Activated CD4-positive, alpha-beta memory T cell treated with anti-CD3 and anti-CD28 coated beads, Interleukin-2, amount 10 ng/mL, durations not matched to agents 7 days and 5 days (primary cell): Measurements from ENCODE around the gene NRM. TPM values are rescaled to one million over a fixed set of nuclear protein-coding genes. Genes with fewer than 3 reads are reported as not detected.

Source experiments
- CTCF ChIA-PET: fragments of 350-600 bp; sonication (Branson Sonifier 250); formaldehyde crosslinking; loops from one replicate; lab custom pipeline; 2021; ENCODE audit warnings: antibody characterized with exemption, inconsistent platforms; lab: Charles Lee
- POLR2A ChIA-PET: fragments of 350-600 bp; sonication (Branson Sonifier 250); formaldehyde crosslinking; loops from one replicate; lab custom pipeline; 2021; ENCODE audit warnings: antibody characterized with exemption; lab: Charles Lee
- DNase-seq: peaks from one replicate; pipeline ENCODE4 v3.0.0-alpha.2; 2020
- H3K27ac Mint-ChIP-seq: one replicate; pipeline ENCODE4 v1.8.0; 2021; ENCODE audit warnings: mild to moderate bottlenecking, mixed read lengths
- H3K27me3 Mint-ChIP-seq: one replicate; pipeline ENCODE4 v1.8.0; 2021; ENCODE audit warnings: mixed read lengths
- H3K36me3 Mint-ChIP-seq: one replicate; pipeline ENCODE4 v1.8.0; 2021; ENCODE audit warnings: low read depth, mixed read lengths
- H3K4me1 Mint-ChIP-seq: one replicate; pipeline ENCODE4 v1.8.0; 2021; ENCODE audit warnings: mixed read lengths
- H3K4me3 Mint-ChIP-seq: one replicate; pipeline ENCODE4 v1.8.0; 2021; ENCODE audit warnings: mild to moderate bottlenecking, mixed read lengths
- H3K9me3 Mint-ChIP-seq: one replicate; pipeline ENCODE4 v1.8.0; 2021; ENCODE audit warnings: mixed read lengths
- total RNA-seq, 2 experiments: library from RNA; stranded (reverse); gene quantifications; one replicate each; pipeline ENCODE4 v1.2.3, GENCODE V29; 2021

NRM gene
- total RNA-seq, 2 experiments from 2014 or later: 40.5 to 41.1 TPM

GRCh38 chr6:30685157-30686008 is 5.4 kb downstream of the NRM start:
- Mint-ChIP-seq H3K9me3 (no peaks in the 10 kb centered on the region), H3K4me1 (peaks cover 33% of the 10 kb centered on the region), H3K36me3 (peaks cover 75% of the 10 kb centered on the region), H3K4me3 (peak overlapping the region; percentile 93), H3K27ac (peak overlapping the region; percentile 94), H3K27me3 (no peaks in the 10 kb centered on the region)
- ChIA-PET POLR2A (interaction anchor here (0.9 to 8.5 kb wide), 9 partner anchors 12 to 176 kb away, joined by 3 to 561 read pairs (median 3); partner anchors contain the start of genes DHX16, MDC1, MRPS18B and TUBB), CTCF (interaction anchor here (0.9 to 15.7 kb wide), 2 partner anchors 26 to 43 kb away, joined by 3 to 626 read pairs; partner anchors contain the start of genes MDC1 and TUBB)
- peak; percentile 50 for DNase-seq

DNA sequence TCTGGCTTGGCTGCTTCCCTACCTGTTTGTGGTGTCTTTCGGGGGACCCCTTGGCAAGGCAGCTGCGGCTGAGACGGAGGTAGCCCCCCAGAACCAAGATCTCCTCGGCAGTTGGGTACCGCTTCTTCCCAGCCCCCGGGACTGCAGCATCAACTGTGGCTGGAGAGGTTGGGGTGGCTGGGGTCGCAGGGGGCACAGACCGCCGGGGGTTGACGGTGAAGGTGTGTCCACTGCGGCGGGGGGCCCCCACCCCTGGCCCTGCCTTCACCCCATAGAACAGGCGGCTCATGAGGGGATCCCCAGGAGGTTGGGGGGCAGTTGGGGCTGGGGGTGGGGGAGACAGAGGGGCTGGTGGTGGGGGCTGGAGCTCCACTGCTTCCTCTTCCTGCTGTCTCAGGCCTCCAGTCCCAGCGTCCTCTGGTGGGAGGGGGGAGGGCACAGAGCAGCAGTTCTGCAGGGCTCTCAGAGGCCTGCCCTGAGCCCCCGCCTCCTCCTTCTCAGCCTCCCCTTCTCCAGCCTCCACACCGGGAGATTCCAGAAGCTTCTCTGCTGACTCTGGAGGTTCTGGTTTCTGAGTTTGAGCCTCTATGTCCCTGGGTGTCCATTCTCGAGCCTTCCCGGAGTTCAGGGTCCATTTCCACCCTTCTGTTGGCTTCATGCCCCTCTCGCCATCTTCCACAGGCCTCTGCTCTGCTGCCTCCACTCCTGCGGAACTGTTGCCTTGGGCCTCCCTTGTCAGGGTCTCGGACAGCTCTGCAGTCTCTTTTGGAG is 6.2 kb downstream of the NRM start:
- DNase-seq: peak; percentile 76
- POLR2A ChIA-PET: interaction anchor here (1.1 to 8.5 kb wide), 10 partner anchors 12 to 175 kb away, joined by 3 to 561 read pairs (median 7); partner anchors contain the start of genes DHX16, MDC1, MRPS18B and TUBB
- Mint-ChIP-seq H3K27ac (peak overlapping the region; percentile 95), H3K27me3 (no peaks in the 10 kb centered on the region), H3K36me3 (peaks cover 81% of the 10 kb centered on the region), H3K9me3 (no peaks in the 10 kb centered on the region), H3K4me3 (peak overlapping the region; percentile 93), H3K4me1 (peaks cover 32% of the 10 kb centered on the region)
- CTCF ChIA-PET: interaction anchor here (0.6 to 15.7 kb wide), 3 partner anchors 15 to 44 kb away, joined by 3 to 626 read pairs (median 6); partner anchors contain the start of genes MDC1 and TUBB

- Mint-ChIP-seq H3K4me3 (peak overlapping the region; percentile 93), H3K36me3 (peaks cover 85% of the 10 kb centered on the region), H3K9me3 (no peaks in the 10 kb centered on the region), H3K27ac (peak overlapping the region; percentile 95), H3K27me3 (no peaks in the 10 kb centered on the region), H3K4me1 (peaks cover 31% of the 10 kb centered on the region)
- no peak for DNase-seq
- POLR2A ChIA-PET: interaction anchor here (1.1 to 8.5 kb wide), 8 partner anchors 12 to 70 kb away, joined by 4 to 561 read pairs (median 17); partner anchors contain the start of genes DHX16, MDC1, MRPS18B and TUBB
- CTCF ChIA-PET: interaction anchor here (0.5 to 15.7 kb wide), 3 partner anchors 15 to 1107 kb away, joined by 4 to 626 read pairs (median 6); partner anchors contain the start of genes MDC1 and TUBB
Observed at GRCh38 chr6:30683980-30684338, 6.8 kb downstream of the NRM start.

- Mint-ChIP-seq H3K27ac (peak overlapping the region; percentile 95), H3K36me3 (peaks cover 86% of the 10 kb centered on the region), H3K4me1 (peaks cover 31% of the 10 kb centered on the region), H3K4me3 (peak overlapping the region; percentile 93), H3K9me3 (no peaks in the 10 kb centered on the region), H3K27me3 (no peaks in the 10 kb centered on the region)
- peak; percentile 26 for DNase-seq
- CTCF ChIA-PET: interaction anchor here (0.5 to 15.7 kb wide), 3 partner anchors 11 to 1107 kb away, joined by 4 to 626 read pairs (median 15); partner anchors contain the start of genes DHX16, MDC1 and TUBB
- POLR2A ChIA-PET: interaction anchor here (1.0 to 8.5 kb wide), 11 partner anchors 8 to 126 kb away, joined by 3 to 561 read pairs (median 17); partner anchors contain the start of genes DHX16, MDC1, MRPS18B and NRM
Observed at GRCh38 chr6:30683183-30683979, 7.4 kb downstream of the NRM start.

GRCh38 chr6:30682143-30683117 is 8.4 kb downstream of the NRM start:
- peaks cover 24% of the 10 kb centered on the region for H3K4me1 Mint-ChIP-seq
- peaks cover 83% of the 10 kb centered on the region for H3K36me3 Mint-ChIP-seq
- ChIA-PET POLR2A (interaction anchor here (0.8 to 8.5 kb wide), 15 partner anchors 9 to 190 kb away, joined by 3 to 561 read pairs (median 5); partner anchors contain the start of genes DHX16, MDC1, MRPS18B and NRM), CTCF (interaction anchor here (0.7 to 15.7 kb wide), 7 partner anchors 10 to 232 kb away, joined by 3 to 626 read pairs (median 3); partner anchors contain the start of genes DHX16, MDC1, TUBB and VARS2)
- DNase-seq: peak; percentile 94
- H3K27ac Mint-ChIP-seq: peak overlapping the region; percentile 95
- no peaks in the 10 kb centered on the region for H3K27me3 Mint-ChIP-seq
- H3K9me3 Mint-ChIP-seq: no peaks in the 10 kb centered on the region
- peak overlapping the region; percentile 93 for H3K4me3 Mint-ChIP-seq

GRCh38 chr6:30681766-30682142 is 9.0 kb downstream of the NRM start:
- CTCF ChIA-PET: interaction anchor here (0.7 to 15.7 kb wide), 7 partner anchors 9 to 233 kb away, joined by 3 to 626 read pairs (median 3); partner anchors contain the start of genes DHX16, MDC1, TUBB and VARS2
- no peaks in the 10 kb centered on the region for H3K27me3 Mint-ChIP-seq
- peak overlapping the region; percentile 93 for H3K4me3 Mint-ChIP-seq
- H3K9me3 Mint-ChIP-seq: no peaks in the 10 kb centered on the region
- peaks cover 89% of the 10 kb centered on the region for H3K36me3 Mint-ChIP-seq
- peak overlapping the region; percentile 95 for H3K27ac Mint-ChIP-seq
- peak; percentile 34 for DNase-seq
- H3K4me1 Mint-ChIP-seq: peaks cover 27% of the 10 kb centered on the region
- POLR2A ChIA-PET: interaction anchor here (0.8 to 8.5 kb wide), 13 partner anchors 10 to 149 kb away, joined by 3 to 561 read pairs (median 17); partner anchors contain the start of genes DHX16, MDC1, MRPS18B and NRM

GRCh38 chr6:30679765-30680535 is 10.8 kb downstream of the NRM start:
- Mint-ChIP-seq H3K4me3 (peak overlapping the region; percentile 93), H3K9me3 (no peaks in the 10 kb centered on the region), H3K4me1 (peaks cover 35% of the 10 kb centered on the region), H3K36me3 (peaks cover 86% of the 10 kb centered on the region), H3K27me3 (no peaks in the 10 kb centered on the region), H3K27ac (peak overlapping the region; percentile 95)
- no peak for DNase-seq
- ChIA-PET POLR2A (interaction anchor here (0.8 to 8.5 kb wide), 10 partner anchors 8 to 189 kb away, joined by 3 to 561 read pairs (median 10); partner anchors contain the start of genes DHX16, MDC1, MRPS18B and NRM), CTCF (interaction anchor here (0.5 to 15.7 kb wide), 18 partner anchors 7 to 471 kb away, joined by 3 to 626 read pairs (median 4); partner anchors contain the start of genes DHX16, MDC1, MRPS18B and NRM)

DNA sequence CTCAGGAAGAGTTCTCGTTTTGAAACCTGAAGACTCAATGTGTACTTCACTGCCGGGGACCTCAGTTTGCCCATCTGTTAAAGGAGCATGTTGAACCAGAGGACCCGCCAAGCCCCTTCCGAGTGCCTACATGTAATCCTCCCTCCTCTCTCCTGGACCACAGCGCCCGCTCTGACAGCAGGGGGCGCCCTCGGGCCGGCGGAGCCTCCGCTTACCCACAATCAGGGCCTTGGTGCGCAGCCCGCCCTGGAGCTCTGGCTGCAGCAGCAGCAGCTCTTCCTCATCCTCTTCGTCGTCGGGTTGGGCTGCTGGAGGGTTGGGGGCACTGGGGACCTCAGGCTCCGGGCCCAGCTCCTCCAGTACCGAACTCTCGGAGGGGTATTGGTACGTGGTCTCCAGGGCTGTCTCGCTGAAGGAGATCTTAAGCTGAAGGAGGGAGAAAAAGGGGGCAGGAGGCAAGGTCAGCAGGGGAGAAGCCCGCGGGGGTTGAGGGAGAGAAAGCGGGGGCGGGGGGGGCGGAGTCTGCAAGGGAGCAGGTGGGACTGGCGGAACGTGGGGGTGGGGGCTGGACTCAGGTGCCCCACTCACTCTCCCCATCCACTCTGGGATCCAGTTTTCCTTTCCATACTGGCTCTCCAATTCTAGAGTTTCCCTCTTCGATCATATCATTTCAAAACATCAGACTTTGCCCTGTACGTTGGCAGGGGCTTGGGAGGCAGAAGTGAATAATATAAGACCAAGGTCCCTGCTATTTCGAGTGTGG is 11.6 kb downstream of the NRM start:
- POLR2A ChIA-PET: interaction anchor here (0.7 to 8.5 kb wide), 14 partner anchors 9 to 188 kb away, joined by 3 to 561 read pairs (median 5); partner anchors contain the start of genes ATAT1, FLOT1, MDC1 and MRPS18B
- H3K36me3 Mint-ChIP-seq: peaks cover 79% of the 10 kb centered on the region
- peaks cover 35% of the 10 kb centered on the region for H3K4me1 Mint-ChIP-seq
- no peaks in the 10 kb centered on the region for H3K27me3 Mint-ChIP-seq
- no peaks in the 10 kb centered on the region for H3K9me3 Mint-ChIP-seq
- CTCF ChIA-PET: interaction anchor here (0.5 to 15.7 kb wide), 23 partner anchors 10 to 939 kb away, joined by 3 to 626 read pairs (median 4); partner anchors contain the start of genes MDC1, MRPS18B, NRM and PPP1R10
- H3K27ac Mint-ChIP-seq: peak overlapping the region; percentile 95
- peak overlapping the region; percentile 93 for H3K4me3 Mint-ChIP-seq
- peak; percentile 93 for DNase-seq

DNA sequence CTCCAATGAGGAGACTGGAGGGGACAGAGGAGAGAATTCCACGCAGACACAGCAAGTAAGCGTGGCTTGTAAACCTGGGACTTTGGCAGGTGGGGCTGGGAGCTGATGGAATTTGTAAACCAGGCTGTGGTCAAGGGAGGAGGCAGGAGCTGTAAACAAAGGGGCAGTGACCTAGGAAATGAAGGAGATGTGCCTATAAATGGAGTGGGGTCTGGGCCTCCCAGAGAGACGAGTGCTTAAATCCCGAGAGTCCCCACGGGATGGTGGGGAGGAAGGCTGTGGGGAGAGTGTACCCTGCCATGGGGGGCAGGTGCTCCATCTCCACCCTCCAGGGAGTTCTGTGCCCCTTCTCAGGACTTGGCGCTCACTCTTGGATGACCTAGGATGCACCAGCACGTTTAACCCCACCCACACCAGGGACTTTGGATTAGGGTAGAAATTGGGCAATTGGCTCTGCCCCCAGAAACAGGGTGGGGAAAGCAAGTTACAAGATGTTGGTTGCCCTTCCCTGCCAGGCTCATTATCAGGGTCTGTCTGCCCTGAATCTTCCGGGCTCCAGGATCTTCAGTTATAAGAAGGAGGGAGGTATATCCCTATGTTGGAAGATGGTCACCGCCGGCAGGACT is 14.0 kb downstream of the NRM start:
- POLR2A ChIA-PET: interaction anchor here (1.7 to 3.4 kb wide), 3 partner anchors 11 to 54 kb away, joined by 5 to 29 read pairs (median 6); no protein-coding TSS in a partner anchor
- no peak for DNase-seq
- Mint-ChIP-seq H3K9me3 (no peaks in the 10 kb centered on the region), H3K27me3 (no peaks in the 10 kb centered on the region), H3K36me3 (peaks cover 55% of the 10 kb centered on the region), H3K4me1 (peaks cover 46% of the 10 kb centered on the region), H3K27ac (peak overlapping the region; percentile 16), H3K4me3 (no peak overlapping the region)
- CTCF ChIA-PET: interaction anchor here (0.7 to 15.7 kb wide), 2 partner anchors 36 to 51 kb away, joined by 3 to 626 read pairs; partner anchors contain the start of genes MDC1 and TUBB
